NCI-H82 treated with DMSO at 0.1 percent for 48 hours (cell line): ENCODE data around the gene SYTL1.

Experiments
- DNase-seq: peaks from one replicate; lab custom pipeline; 2025; ENCODE audit not compliant: unreplicated experiment; lab: John Stamatoyannopoulos, UW

SYTL1 gene

DNA sequence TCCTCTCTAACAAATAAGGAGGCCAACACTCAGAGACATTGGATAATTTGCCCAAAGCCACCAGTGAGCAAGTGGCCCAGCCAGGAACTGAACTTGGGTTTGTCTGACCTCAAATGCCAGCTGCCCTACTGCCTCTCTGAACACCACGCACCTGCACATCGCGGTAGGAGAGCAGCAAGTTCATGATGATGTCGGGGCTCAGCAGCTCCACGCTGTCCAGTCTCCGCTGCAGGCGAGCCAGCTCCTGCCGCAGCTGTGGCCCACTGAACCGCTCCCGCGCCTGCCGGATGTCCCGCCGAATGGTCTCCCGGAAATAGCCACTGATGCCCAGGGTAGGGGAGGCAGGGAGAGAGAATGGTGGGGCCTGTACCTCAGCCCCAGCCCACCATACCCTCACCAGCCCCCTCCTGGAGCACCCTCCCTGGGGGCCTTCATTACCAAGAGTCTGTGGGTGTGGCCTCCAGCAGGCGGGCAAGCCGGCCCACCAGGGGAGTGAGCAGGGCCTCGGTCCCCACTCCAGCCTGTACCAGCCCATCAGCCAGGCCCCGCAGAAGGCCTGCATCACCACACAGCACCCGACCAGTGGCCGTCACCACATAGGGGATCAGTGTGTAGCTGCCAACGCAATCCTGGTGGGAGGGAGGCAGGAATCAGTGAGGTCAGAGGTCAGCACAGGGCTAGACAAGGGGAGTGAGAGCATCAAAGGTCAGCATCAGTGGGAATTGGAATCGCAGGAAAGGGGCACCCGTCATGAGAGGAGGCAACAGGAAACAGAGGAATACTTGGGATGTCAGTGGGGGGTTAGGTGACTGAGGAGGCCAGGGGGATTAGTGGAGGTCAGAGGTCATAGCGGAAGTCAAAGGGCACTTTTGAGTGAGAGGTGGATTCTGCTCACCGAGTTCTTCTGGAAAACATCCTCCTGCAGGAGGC lies 22.2 kb downstream of the SYTL1 start:
- DNase-seq, result no peak

DNA sequence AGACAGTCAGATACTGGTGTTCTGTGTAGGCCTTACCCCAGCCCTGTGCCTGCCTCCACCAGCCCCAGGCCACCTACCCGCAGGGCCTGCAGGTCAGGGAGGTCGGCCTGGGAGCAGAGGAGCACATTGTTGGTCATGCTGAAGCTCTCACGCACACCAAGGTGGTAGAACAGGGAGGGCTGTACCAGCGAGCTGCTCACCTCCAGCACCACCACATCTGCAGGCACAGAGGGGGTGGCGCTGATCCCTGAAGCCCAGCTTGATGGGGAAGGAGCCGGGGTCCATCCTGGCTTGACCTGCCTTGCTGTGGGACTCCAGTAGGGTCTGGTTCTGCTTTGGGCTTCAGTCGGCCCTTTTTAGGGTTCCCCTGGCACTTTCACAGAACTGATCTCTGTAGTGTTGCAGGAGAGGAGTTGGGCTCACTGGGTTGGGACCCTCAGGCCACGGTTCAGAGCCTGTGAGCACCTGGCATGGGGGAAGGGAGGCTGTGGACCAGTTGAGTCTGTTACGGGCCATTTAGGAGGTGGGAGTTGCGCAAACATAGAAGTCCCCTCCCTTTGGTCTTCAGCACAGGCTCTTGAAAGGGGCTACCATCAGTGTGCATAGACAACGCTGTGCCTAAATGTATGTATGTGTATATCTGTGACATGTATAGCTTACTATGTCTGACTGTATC lies 23.0 kb downstream of the SYTL1 start:
- DNase-seq, result no peak

DNA sequence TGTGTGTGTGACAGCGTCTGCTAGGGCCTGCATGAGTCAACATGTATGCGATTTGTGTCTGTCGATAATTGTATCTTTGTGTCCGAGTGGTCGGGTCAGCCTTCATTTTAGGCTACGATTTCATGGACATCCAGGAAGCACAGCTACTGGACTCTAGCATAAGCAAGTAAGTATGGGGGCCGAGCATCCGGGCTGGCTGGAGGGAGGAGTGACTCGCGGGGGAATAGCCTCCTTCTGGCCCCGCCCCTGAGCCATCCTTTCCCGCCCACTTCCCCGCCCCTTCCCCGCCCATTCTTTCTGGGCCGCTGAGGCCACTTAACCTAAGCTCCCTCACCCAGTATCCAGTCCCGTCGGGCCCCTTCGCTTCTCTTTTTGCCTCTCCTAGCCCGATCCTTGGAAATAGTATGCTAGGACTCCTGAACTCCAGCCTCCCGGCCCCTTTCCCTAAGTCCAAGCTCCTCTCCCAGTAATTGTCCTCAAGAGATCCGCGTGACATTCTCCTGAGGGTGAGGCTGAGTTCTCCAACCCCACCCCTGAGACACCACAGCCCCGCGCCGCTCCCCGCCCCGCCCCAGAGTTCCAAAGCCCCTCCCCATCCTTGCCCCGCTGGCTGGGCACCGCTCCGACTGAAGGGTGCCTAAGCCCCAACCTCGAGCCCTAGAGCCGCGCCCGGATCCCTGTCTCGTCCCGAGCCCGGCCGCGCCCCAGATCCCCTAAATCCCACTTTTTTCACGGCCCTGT lies 23.7 kb downstream of the SYTL1 start:
- DNase-seq, result peak; percentile 96

DNA sequence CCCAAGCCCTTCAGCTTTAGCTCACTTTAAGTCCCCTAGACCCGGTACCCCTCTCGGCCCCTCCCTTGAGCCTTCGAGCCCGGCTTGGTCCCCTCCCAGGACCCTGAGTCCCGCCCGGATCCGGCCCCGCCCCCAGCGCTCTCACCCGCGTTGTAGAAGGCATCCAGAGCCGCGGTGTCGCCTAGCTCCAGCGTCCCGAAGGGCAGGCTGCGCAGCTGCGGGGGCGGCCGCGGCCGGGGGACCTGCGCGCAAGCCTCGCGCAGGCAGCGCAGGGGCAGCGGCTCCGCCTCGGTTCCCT lies 24.2 kb downstream of the SYTL1 start:
- peak; percentile 70 for DNase-seq

DNA sequence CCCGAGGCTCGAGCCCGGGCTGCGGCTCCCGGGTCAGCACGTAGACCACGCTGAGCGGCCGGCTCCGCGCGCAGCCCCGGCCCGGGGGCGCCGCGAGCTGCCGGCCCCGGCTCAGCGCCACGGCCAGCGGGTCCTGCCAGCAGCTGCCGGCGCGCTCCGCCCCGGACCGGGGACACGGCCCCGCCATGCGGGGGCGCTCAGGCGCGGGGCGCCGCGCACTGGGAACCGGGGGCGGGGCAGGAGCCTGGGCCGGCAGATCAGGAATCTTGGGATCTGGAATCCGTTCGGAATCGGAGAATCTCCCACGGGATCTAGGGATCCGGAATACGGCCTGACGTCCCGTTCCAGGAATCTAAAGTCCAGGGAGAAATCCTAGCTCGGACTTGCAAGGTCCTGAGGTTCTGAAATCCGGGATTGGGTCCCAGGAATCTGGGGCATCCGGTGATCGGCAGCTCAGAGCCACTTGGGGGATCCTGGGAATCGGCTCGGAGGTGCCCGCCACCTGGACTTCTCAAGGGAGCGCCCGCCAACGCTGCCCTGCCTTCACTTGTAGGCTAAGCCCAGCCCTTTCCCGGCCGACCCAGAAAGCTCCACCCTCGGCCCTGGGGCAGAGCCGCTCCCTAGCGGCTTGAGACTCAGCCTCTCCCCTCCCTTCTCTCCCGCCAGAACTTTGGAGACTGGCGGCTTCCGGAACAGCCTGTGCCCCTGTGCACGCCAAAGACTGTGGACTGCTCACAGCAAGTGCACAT lies 24.8 kb downstream of the SYTL1 start, which contains the start of gene MAP3K6:
Gene MAP3K6 (minus strand): TSS at position 551 of the 749 bp plus-strand sequence. CDS start 364 bp downstream, at position 187.
- DNase-seq, result peak; percentile 62

DNA sequence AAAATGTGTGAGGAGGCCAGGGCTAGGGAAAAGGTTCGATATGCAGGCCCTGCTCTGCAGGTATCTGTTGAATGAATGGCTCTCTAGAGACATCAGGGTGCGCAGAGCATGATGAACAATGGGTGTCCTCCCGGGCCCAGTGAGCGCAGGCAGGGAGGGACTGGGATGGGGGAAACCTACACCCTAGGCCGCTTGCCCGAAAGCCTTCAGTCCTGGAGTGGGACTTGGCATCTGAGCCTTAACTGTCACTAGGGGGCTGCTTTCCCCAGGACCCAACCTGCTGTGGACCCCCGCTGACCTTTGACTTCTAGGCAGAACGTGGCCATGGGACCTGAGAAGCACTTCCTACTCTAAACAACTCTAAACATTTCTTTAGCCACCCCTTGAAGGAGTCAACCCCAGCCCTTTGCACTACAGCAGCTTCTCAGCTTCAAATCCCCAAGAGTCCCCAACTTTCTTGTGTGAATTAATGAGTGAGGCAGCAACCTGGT lies 25.4 kb downstream of the SYTL1 start:
- no peak for DNase-seq

DNA sequence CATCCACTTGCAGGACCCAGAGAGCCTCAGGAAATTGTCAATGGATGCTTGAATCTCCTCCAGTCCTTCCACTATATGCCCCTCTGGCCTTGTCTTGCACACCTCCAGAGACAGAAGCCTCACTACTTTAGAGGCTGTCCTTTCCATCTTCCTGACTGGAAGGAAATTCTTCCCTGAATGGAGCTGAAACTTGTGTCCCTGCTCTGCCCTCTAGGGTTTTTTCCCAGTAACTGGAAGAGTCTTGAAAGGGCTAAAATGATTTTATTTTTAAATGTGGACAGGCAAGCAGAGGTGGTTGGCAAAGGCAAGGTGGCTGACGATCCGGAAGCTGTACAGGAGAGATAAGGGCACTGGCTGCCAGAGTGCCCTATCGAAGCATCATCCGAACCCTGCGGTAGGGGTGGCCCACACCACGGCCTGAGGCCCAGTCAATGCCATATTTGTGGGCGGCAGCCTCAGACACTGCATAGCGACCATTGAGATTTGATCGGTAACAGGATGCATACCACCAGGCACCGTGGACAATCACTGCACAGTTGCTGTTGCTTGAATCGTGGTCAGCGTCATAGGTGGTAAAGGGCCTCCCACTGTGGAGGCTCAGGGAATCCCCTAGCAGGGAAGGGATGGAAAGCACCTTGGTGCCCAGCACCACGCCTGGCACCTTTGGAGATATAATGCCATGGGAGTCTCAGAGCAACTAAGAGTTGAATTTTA lies 27.2 kb downstream of the SYTL1 start:
- DNase-seq, result no peak

DNA sequence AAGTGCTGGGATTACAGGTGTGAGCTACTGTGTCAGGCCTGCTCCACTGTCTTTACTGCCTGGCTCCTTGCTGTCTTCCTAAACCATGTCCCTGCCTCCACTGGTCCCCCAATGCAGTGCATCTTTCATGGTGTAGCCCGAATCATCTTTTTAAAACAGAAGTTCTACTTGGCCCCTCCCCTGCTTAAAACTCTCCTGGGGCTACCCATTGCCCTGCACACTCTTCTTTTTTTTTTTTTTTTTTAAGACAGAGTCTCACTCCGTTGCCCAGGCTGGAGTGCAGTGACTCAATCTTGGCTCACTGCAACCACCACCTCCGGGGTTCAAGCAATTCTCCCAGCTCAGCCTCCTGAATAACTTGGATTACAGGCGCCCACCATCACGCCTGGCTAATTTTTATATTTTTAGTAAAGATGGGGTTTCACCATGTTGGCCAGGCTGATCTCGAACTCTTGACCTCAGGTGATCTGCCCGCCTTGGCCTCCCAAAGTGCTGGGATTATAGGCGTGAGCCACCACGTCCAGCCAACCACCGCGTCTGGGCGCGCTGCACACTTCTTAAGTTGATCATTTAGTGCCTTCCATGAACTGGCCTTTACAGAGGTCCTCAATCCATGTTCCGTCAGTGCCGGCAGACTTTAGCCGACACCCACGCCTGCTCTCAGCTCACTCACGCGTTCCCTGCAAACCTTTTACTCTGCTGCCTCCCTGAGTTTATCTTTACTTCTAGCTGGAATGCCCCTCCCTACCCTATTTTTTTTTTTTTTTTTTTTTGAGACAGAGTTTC lies 30.4 kb downstream of the SYTL1 start:
- no peak for DNase-seq

DNA sequence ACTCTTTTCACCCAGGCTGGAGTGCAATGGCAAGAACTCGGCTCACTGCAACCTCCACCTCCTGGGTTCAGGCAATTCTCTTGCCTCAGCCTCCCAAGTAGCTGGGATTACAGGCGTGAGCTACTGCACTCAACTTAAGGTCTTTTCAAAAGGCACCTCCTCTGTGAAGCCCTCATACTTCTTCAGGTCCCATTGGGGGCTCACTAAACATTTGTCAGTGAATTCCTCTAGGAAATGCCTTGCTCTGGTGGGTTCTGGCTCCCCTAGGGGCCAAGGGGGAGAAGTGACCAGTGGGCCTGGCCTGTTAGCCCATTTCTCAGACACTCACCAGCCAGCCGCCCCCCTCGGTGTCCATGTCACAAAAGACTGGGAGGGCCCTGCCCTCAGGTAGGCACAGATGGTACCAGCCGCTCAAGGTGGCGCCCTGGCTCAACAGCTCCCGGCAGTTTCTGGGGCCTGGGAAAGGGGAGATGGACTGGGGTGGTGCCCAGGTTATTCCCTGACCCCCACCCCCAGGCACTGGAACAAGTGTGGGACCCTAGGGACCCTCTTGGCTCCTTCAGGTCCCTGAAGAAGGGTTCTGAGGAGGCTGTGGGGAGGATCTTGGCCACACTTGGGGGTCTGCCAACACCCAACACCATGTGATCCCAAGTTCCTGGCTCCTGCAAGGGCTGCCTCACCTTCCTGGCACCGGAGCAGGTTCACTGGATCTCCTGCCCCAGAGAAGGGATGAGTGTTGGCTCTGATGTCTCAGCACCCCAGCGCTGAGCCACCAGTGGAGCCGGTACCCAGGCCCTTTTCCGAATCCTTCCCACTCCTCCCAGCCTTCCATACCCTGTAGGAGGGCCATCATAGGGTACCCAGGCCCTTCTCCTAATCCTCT lies 31.2 kb downstream of the SYTL1 start:
- DNase-seq, result no peak

DNA sequence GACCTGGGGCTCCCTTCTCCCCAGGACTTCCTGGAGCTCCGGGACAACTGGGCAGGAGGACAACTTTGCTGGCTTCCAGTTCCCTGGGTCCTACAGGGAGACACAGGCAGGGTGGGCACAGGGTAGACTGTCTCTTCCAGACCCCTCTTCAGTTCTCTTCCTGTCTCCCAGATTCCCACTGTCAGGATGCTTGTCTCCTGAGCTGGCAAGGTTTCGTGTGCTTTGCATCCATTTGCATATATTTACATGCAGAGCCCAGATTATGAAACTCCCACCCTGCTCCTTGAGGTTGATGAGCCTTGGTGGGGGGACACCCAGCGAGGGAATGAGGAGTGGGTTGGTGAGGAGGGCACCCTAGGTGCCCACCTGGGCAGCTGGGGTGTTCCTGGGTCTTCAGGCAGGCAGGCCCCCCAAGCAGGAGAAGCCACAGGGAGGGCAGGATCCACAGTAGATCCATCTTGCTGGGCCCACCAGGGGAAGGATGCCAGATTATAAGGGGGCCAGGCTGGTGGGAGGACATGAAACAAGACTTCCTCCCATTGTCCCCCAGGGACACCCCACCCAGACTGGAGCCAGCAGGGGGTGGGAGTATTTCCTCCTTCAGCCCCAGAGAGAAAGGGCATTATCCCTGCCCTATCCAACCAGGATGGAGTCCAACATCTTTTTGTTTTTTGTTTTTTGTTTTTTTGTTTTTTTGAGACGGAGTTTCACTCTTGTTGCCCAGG lies 32.7 kb downstream of the SYTL1 start, which contains the start of gene FCN3:
Gene FCN3 (minus strand): TSS at position 463 of the 725 bp plus-strand sequence. CDS start 6 bp downstream, at position 457.
- DNase-seq, result no peak

DNA sequence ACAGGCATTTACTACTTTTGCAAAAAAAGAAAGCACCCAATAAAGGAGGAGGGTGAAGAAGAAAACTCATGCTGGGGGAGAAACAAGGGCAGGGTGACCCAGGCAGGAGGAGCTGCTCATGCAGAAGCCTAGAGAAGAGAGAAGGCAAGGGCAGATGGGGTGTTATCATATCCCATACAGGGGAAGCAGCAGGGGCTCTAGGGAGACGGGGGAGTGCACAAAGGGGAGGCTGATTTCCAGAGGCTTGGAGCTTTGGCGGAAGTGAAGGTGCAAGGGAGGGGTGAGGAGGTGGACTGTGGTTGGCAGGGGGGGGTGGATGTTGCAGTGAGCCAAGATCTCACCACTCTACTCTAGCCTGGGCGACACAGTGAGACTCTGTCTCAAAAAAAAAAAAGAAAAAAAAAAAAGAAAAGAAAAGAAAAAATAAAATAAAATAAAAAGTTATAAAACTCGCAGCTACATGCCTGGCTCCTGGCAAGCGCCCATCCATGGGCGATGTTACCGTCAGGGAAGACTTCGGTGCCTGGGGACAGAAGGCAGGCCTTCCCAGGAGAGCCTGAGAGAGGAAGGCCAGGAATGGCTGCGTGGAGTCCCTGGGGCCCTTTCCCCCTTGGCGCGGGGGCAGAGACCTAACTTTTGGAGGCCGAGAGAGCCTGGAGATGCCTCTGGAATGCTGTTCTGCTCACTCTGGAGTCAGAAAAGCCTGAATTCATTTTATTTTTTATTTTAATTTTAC lies 36.1 kb downstream of the SYTL1 start:
- no peak for DNase-seq

DNA sequence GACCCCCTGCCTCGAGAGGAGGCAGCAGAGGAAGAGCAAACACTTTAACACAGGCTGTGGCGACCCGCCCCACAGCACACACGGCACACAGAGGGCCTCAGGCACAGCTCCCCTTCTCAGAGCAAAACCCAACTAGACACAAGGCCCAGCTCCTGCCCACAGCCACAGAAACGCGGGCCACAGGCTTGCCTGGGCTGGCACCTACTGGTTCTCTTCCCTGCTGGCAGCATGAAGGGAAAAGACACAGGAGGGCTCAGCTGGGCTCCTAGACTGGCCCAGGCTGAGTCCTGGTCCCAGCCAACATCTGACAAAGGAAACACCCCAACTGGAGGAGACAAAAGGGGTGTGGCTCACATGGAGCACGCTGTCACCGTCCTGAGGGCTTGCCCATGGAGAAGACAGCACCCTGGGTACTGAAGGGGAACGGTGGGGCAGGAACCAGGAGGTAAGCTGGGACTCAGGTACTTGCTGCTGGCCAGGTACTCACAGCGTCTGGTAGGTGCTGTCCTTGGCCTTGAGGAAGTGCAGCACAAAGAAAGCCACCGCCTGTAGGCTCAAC lies 37.8 kb downstream of the SYTL1 start:
- DNase-seq, result no peak

DNA sequence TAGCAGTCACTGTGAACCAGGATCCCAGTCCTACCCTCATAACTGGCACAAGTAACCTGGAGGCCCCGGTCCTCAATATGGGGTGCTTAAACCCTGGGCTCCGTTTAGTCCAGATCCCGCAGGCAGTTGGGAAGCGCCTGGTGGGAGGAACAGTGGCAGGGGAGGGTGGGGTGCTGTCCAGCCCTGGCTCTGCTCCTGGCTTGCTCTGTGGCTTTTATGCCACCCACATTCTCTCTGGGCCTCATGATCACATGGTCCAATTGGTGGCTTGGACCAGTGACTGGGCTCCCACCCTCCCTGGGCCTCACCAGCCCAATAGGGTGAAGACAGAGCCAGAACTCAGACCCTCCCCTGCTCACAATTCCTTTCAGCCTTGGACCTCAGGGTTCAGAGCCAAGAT lies 38.4 kb downstream of the SYTL1 start:
- no peak for DNase-seq

DNA sequence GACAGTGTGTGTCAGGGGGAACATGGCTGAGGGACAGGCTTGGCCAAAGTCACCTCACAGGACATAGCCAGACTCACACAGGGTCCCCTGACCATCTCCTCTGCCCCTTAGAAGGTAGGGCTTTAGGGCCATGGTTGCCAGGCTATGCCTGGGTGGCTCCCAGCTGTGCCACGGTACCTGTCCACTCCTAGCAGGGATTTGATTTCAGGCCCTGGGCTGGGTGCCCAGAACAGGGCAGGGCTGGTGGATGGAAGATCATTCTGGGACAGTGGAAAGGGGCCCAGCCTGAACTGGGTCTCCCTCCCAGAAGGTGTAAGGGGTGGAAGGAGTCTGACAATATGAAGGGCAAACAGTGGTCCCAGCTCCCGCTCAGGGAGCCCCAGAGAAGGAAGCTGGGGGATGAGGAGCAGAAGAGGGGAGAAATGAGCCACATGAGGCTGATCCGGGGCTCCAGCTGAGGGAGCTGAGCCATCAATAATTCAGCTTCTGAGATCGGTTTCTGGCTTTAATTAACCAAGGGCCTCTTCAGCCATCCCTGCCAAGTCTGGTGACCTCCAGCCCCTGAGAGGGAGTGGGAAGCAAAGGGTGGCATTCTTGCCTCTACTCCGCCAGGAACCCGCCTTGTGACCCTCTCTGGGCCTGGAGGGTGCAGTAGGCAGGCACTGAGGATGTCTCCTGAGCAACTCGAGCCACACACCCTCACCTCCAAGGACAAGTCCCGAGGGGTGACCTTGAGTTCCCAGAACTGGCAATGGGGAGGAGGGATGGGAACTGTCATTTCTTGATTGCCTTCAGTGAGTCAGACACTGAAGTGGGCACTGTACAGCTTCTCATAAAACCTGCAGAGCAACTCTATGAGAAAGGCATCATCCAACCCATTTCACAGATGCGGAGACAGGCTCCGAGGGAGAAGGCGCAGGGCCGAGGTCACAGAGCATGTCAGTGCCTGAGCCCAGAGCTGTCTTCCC lies 39.2 kb downstream of the SYTL1 start:
- DNase-seq, result no peak

DNA sequence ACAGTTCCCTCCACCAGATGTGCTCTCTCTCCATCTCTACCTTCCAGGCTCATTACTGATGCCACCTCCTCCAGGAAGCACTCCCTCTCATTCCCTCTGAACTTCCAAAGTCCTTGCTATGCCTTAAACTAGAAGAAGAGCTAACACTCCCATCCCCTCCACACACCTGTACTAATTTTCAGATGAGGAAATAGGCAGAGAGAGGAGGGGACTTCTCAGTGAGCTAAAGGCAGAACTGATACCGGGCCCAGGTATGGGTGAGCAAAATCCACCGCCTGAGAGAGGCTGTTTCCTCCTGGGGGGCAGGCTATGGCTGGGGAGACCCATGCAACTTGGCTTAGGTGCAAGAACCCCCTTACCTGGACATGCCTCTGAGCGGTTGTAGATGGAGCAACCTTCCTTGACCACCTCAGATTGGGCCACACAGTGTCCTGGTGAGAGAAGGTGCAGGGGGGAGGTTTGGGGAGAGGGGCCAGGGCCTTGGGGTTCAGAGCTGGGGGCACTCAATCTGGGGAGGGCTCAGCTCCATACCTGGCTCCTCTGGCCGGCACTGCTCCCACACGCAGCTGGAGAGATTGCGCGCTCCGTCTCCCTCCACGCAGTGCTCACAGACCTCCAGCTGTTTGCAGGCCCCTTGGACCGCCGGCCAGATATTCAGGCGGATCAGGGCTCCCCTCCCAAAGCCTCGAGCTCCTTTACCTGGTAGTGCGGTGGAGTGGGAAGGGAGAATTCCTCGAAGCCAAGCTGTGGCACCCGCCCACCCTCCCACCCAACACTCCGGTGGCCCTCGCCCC lies 40.3 kb downstream of the SYTL1 start:
- no peak for DNase-seq
